Right lobe of liver (tissue), 4 donors: ENCODE results near the gene ABCA6.

Experiments
- CTCF ChIP-seq, 4 donors: fragments of 200-600 bp in 3 of 4; fragments of 450-650 bp in 1 of 4; IDR thresholded peaks; one replicate each; pipeline versions ENCODE4 v1.5.1 to v1.8.0; 2016 to 2022; ENCODE audit warnings: antibody characterized with exemption in 4 of 4, mild to moderate bottlenecking in 2 of 4
- POLR2A ChIP-seq: fragments of 450-650 bp; IDR thresholded peaks from one replicate; pipeline ENCODE4 v1.6.1; 2017; ENCODE audit warnings: antibody characterized with exemption, mild to moderate bottlenecking
- donor health status: DM: no; HTN: no; CAD: no.
- donor health status: DM: no; HTN: no; CAD: no.
- donor health status: DM: no; HTN: yes; CAD: no.

- TF ChIP-seq CTCF (IDR thresholded peaks at IDR 0.05) (no peak), POLR2A (no peak)
Measured at GRCh38 chr17:69179227-69179952, 37.7 kb upstream of the ABCA6 start.
